ENCODE data around the gene NEUROG1. TPM values are rescaled to one million over a fixed set of nuclear protein-coding genes. Genes with fewer than 3 reads are reported as not detected.

NEUROG1 gene, protein sequence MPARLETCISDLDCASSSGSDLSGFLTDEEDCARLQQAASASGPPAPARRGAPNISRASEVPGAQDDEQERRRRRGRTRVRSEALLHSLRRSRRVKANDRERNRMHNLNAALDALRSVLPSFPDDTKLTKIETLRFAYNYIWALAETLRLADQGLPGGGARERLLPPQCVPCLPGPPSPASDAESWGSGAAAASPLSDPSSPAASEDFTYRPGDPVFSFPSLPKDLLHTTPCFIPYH
- not detected in 2 replicates for total RNA-seq

DNA sequence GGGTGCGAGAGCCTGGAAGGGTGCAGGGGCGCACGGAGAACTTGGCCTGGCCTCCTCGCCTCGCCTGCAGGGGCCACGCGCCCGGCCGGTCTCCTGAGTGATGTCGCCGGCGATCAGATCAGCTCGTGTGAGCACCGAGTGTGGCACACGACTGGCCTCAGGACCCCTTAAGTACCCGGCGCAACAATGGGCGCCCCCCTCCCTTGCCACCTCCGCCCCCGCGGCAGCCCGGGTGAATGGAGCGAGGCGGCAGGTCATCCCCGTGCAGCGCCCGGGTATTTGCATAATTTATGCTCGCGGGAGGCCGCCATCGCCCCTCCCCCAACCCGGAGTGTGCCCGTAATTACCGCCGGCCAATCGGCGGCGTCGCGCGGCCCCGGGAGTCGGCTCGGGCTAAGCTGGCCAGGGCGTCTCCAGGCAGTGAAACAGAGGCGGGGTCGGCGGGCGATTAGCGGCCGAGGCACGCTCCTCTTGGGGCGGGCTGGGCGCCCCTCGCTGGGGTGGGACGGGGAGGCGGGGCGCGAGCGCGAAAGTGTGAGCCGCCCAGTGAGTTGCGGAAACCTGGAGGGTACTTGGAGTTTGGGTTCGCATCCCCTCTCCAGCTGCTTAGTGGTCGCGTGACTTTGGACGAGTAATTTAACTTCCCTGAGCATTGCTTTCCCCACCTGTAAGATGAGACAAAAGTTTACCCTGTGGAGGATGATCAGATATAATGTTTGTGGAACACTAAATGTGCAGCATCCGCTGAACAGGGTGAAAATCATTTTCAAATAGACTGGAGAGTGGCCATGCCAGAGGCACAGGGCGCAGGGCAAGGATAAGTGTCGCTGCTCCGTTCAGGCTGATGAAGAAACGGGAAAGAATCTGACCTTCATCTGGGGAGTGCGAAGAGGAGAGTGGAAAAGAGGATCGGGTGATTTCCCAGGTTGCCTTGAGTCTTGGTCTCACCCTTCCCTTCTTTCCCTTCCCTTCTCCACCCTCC lies at the start of gene NEUROG1:
TSS of gene NEUROG1 (minus strand) at position 145 of the 982 bp plus-strand sequence. CDS start 274 bp downstream, outside the sequence.

DNA sequence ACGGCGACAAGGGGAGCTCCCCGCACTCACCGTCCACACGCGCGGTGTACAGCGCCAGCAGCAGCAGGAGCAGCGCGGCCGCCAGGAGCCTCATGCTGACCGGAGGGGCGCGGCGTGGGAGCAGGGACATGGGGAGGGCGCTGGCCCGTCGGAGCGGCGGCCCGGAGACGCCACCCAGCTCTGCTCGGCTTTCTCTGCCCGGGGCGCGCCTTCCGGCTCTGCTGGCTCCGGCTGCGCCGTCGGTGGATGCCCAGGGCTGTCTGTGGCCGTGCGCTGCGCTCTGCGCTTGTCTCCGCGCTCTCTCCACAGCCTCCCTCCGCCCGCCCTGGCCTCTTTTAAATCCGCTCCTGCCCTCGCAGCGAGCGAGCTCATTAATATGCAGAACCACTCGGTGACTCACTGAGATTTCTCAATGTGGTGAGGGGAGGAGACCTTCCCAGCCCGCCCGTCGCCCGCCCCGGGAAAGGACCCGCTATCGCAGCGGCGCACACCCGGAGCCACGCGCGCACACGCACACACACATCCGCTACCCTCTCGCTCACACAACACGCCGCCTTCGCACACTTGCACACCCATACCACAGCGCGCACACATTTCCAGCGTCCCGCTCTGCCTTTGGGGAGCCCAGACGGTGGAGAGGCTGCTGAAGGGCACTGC lies 43.0 kb upstream of the NEUROG1 start, which contains the start of gene CXCL14:
TSS of gene CXCL14 (minus strand) at position 307 of the 657 bp plus-strand sequence. CDS start at position 94, 213 bp downstream.

Other genes starting within 250 kb of the NEUROG1 start
- 352 and 417 TPM in 2 replicates for gene MACROH2A1, start 136.7 kb downstream of the NEUROG1 start, total RNA-seq
- gene DCANP1, start 88.6 kb downstream of the NEUROG1 start, total RNA-seq, result not detected in 2 replicates
- not detected in 2 replicates for gene TIFAB, start 83.6 kb downstream of the NEUROG1 start, total RNA-seq
- gene CXCL14, start 43.0 kb upstream of the NEUROG1 start, total RNA-seq, result 7.1 and 8.5 TPM in 2 replicates

Data from airway epithelial cell (primary cell).